ENCODE data around the gene GALC.

GALC gene

DNA sequence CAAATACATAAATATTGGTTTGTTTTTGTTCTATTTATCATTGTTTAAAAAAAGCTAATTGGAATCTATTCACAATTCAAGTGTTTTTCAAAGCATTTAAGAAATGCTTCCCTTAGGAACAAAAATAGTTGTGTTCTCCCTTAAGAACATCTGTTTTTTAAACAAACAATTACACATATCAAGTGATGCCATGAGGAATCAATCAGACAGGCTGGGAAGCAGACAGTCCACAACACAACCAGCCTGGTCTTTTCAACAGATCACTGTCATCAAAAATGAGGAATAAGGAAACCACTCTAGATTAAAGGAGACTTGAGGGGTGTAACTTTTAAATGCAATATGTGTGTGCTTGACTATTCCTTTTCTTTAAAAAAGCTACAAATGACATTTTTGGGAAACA is 25.5 kb downstream of the GALC start:
- DNase-seq: no peak
- H3K4me3 ChIP-seq (ENCODE audit: low read depth, low read length): no peak overlapping the region
- H3K36me3 ChIP-seq: no peaks in the 10 kb centered on the region
- no peaks in the 10 kb centered on the region for H3K9me3 ChIP-seq (ENCODE audit: severe bottlenecking)
- H3K27me3 ChIP-seq (ENCODE audit: insufficient read depth, low read depth, severe bottlenecking): no peaks in the 10 kb centered on the region
- TF ChIP-seq, protein P1, sequence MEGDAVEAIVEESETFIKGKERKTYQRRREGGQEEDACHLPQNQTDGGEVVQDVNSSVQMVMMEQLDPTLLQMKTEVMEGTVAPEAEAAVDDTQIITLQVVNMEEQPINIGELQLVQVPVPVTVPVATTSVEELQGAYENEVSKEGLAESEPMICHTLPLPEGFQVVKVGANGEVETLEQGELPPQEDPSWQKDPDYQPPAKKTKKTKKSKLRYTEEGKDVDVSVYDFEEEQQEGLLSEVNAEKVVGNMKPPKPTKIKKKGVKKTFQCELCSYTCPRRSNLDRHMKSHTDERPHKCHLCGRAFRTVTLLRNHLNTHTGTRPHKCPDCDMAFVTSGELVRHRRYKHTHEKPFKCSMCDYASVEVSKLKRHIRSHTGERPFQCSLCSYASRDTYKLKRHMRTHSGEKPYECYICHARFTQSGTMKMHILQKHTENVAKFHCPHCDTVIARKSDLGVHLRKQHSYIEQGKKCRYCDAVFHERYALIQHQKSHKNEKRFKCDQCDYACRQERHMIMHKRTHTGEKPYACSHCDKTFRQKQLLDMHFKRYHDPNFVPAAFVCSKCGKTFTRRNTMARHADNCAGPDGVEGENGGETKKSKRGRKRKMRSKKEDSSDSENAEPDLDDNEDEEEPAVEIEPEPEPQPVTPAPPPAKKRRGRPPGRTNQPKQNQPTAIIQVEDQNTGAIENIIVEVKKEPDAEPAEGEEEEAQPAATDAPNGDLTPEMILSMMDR (IDR thresholded peaks at IDR 0.05; ENCODE audit: low read depth, low read length): no peak
- no peak overlapping the region for H3K27ac ChIP-seq

DNA sequence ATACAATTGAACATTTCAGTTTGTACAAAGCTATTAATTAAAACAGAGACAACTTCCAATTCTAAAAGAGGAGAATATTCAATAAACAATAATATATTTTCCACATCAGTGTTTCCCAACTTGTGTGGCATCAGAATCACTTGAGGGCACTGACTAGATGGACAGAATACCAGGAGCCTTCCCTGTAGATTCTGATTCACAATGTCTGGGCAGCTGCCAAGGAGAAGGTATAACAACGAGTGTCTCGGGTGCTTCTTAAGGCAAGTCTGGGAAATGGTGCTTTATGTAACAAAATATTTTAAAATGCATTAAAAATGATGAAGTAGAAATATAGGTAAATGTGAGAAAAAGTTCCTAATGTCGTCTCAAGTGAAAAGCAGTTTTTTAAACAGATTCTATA is 26.2 kb downstream of the GALC start:
- Histone ChIP-seq H3K27ac (no peak overlapping the region), H3K4me3 (ENCODE audit: low read depth, low read length) (no peak overlapping the region), H3K9me3 (ENCODE audit: severe bottlenecking) (no peaks in the 10 kb centered on the region), H3K27me3 (ENCODE audit: insufficient read depth, low read depth, severe bottlenecking) (no peaks in the 10 kb centered on the region), H3K36me3 (no peaks in the 10 kb centered on the region)
- no peak for DNase-seq
- TF ChIP-seq, protein P1 (IDR thresholded peaks at IDR 0.05; ENCODE audit: low read depth, low read length): no peak

DNA sequence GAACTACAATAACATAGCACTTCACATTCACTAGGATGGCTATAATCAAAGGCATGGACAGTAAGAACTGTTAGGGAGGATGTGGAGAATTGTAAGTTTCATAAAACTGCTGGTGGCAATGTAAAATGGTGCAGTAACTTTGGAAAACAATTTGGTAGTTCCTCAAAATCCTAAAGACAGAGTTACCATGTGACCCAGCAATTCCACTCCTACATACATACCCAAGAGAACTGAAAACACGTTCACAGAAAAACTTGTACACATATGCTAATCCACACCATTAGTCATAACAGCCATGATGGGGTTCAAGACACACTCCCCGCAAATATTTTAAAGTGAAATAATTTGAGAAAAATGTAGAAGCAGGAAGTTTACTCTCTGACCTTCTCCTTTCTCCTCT is 31.7 kb downstream of the GALC start:
- no peak for DNase-seq
- no peaks in the 10 kb centered on the region for H3K36me3 ChIP-seq
- TF ChIP-seq, protein P1 (IDR thresholded peaks at IDR 0.05; ENCODE audit: low read depth, low read length): no peak
- H3K27ac ChIP-seq: no peak overlapping the region
- no peaks in the 10 kb centered on the region for H3K9me3 ChIP-seq (ENCODE audit: severe bottlenecking)
- H3K27me3 ChIP-seq (ENCODE audit: insufficient read depth, low read depth, severe bottlenecking): no peaks in the 10 kb centered on the region
- H3K4me3 ChIP-seq (ENCODE audit: low read depth, low read length): no peak overlapping the region

DNA sequence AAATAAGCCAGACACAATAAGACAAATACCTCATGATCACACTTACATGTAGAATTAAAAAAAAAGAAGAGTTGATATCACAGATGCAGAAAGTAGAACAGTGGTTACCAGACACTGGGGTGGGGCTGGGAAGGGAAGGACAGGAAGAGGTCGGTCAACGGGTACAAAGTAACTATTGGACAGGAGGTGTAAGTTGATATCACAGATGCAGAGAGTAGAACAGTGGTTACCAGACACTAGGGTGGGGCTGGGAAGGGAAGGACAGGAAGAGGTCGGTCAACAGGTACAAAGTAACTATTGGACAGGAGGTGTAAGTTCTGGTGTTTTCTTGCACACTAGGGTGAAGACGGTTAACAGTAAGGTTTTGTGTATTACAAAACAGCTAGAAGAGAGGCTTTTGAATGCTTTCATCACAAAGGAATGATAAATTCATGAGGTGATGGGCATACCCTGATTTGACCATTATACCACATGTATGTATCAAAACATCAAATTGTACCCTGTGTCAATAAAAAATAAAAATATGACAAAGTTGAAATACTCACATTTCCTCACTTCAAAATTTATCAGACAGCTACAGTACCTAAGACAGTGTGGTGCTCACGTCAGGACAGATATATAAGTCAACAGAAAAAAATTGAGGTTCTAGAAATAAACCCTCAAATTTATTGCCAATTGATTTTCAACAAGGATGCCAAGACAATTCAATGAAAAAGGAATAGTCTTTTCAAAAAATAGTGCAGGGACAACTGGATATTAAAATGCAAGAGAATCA is 32.8 kb downstream of the GALC start:
- Histone ChIP-seq H3K9me3 (ENCODE audit: severe bottlenecking) (no peaks in the 10 kb centered on the region), H3K4me3 (ENCODE audit: low read depth, low read length) (no peak overlapping the region), H3K36me3 (no peaks in the 10 kb centered on the region), H3K27me3 (ENCODE audit: insufficient read depth, low read depth, severe bottlenecking) (no peaks in the 10 kb centered on the region), H3K27ac (no peak overlapping the region)
- TF ChIP-seq, protein P1 (IDR thresholded peaks at IDR 0.05; ENCODE audit: low read depth, low read length): no peak
- no peak for DNase-seq

DNA sequence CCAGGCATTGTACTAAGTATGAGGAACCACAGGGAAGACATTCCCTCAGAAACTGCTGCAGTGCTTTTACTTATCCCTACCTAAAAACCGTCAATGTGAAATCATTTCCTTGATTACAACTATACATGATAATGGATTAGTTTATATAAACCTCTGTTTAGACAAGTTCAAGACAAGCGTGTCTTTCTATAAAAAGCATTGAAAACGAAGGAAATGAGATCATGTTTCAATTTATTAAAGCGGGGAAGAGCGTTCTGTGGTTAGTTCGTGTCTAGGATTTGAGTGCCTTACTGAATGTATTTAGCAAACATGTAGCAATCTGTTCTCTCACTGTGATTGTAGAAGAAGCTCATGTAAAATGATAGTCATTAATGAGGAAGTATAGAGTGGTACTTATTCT is 37.5 kb downstream of the GALC start:
- Histone ChIP-seq H3K9me3 (ENCODE audit: severe bottlenecking) (no peaks in the 10 kb centered on the region), H3K27ac (no peak overlapping the region), H3K27me3 (ENCODE audit: insufficient read depth, low read depth, severe bottlenecking) (no peaks in the 10 kb centered on the region), H3K4me3 (ENCODE audit: low read depth, low read length) (no peak overlapping the region), H3K36me3 (no peaks in the 10 kb centered on the region)
- TF ChIP-seq, protein P1 (IDR thresholded peaks at IDR 0.05; ENCODE audit: low read depth, low read length): no peak
- DNase-seq: no peak
